Measurements from ENCODE around the gene NT5C2.
A peak's percentile ranks its signal among the peaks of the same experiment; 100 is the strongest.
"Not testable (repeated sequence)": the region's sequence is repeated elsewhere in the genome, so short reads cannot be mapped to it uniquely, and the experiment has no call there.

NT5C2 gene

DNA sequence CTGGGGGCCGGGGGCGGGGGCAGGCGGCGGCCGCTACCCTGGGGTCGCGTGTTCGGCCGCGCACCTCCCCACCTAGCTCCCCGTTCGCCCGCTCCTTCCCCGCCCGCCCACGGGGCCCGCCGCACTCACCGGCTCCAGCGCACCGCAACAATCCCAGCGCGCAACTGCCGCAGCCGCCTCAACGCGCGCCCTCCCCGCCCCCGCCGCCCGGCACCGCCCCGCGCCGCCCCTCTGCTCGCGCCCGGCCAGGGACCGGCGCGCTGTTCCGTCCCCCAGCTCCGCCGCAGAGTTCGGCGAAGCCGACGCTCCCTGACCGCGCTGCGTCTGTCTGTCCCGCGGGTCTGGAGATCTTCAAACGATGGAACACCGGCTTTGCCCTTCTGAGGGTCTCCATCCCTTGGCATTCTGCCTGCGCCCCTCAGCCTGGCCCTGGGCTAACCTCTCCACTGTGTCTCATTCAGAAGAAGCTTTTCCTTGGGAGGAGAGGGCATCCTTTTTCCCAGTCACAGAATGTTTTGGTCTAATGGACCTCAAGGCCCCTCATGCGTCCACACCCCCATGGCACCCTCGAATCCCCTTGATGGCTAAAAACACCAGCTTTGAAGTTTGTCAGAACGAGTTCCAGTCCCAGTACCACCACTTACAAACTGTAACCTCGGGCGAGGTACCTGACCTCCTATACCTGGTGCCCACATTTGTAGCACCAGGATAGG is at the start of gene NT5C2:
NT5C2 (minus strand) TSS at position 166 of the 713 bp plus-strand sequence. CDS start 18,314 bp downstream, outside the sequence.
- DNase-seq, result peak; percentile 85

DNA sequence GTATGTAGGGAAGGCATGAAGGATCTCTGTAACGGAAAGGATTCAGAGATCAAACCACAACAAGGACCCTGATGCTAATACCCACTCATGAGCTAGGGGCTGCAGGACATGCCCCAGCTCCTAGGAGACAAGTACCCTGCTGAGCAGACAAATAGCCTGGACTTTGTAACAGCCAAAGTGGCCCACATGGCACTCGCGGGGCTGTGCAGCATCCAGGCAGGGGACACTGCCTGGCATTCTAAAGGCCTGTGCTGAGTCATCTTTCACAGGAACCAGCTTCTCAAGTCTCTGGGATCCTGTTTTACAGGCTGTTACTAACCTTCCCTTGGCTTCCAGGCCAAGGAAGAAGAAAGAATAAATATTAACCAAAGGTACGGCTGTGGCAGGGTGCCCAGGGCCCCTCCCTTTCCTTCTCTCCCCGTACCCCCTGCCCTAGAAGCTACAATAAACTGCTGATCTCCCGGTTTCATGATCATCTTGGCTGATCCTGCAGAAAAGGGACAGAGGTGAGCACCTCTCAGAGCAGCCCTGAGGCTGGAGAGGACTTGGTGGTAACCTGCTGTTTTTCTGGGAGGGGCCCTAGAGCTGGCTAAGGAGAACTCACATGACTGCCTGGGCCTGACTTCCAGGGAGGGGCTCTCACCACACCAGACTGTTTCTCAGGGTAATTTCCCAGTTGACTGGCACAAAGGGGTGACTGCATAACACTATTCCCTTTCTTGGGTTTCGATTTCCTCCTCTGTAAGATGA is 48.4 kb upstream of the NT5C2 start:
- peak; percentile 78 for DNase-seq

DNA sequence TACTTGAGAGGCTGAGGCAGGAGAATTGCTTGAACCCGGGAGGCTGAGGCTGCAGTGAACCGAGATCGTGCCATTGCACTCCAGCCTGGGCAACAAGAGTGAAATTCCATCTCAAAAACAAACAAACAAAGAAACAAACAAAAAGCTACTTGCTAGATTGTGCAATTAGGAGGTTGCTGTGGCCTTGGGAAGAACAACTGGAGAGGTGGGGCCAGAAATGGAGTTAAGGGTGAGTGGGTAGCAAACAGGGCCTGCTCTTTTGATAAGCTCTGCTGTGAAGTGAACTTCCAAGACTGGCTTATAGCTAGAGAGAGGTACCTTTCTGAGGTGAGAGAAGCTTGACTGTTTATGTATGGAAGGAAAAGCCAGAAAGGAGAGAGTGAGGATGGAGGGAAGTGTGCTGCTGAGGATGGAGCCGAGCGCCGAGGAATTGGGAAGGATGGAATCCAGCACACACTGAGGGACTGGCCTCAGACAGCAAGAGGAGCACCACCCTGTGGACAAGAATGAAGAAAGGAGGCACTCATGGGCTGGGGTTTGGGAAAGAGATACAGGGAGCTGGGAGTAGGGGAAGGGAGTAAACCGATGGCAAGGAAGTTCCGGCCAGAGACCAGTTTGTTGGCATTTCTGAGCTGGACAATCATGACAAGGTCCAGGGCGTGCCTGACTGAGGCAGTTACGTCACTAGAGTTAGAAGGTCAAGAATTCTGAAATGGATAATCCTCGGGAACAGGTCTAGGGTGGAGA is 45.6 kb upstream of the NT5C2 start:
- DNase-seq, result no peak

DNA sequence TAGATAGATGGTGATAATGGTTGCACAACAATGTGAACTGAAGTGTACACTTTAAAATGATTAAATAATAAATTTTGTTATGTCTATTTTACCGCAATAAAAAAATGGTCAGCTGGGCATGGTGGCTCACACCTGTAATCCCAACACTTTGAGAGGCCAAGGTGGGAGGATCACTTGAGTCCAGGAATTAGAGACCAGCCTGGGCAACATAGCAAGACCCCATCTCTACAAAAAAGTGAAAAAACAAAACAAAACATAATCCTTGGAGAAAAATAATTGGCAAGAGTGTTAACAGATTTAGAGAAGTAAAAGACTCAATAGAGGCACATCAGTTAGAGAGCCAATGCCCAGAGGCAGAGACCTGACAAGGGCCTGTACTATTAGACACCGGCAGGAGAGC is 42.7 kb upstream of the NT5C2 start:
- DNase-seq, result no peak

DNA sequence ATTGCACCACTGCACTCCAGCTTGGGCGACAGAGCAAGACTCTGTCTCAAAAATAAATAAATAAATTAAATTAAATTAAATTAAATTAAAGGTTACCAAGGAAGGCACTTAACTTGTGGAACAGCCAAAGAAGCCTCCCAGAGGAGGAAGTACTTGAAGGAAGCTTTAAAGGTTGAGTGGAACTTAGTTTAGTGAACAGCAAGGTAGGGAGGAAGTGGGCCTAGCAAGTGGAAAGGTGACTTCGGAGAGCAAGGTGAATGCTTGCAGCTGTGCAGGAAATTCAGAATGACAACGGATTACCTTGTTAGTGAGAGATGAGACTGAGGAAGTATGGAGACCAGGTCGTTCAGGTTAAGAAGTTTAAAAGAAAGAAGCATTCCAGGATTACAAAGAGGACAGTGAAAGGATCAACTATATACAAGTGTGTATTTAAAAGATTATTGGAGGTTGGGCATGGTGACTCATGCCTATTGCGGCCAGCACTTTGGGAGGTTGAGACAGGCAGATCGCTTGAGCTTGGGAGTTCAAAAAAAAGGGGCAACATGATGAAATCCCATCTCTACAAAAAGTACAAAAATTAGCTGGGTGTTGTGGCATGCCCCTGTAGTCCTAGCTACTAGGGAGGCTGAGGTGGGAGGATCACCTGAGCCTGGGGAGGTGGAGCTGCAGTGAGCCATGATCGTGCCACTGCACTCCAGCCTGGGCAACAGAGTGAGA is 39.9 kb upstream of the NT5C2 start:
- no peak for DNase-seq

DNA sequence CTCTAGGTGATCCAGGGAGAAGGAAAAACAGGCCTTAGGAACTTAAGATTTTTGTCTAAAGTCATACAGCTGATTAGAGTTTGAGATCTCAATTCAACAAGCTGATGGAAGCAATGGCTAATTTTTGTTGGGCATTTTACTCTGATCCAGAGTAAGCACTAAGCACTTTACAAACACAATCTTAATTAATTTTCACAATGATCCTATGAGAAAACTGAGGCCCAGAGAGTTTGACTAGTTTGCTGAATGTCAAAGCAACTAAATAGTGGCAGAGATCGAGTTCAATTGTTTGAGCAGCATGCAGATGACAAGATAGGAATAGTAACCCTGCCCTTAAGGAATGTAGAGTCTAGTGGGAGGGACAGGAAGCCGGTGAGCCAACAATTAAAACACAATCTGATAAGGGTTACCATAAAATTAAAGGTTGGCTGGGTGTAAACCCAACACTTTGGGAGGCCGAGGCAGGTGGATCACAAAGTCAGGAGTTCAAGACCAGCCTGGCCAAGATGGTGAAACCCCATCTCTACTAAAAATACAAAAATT is 39.1 kb upstream of the NT5C2 start:
- DNase-seq, result no peak

DNA sequence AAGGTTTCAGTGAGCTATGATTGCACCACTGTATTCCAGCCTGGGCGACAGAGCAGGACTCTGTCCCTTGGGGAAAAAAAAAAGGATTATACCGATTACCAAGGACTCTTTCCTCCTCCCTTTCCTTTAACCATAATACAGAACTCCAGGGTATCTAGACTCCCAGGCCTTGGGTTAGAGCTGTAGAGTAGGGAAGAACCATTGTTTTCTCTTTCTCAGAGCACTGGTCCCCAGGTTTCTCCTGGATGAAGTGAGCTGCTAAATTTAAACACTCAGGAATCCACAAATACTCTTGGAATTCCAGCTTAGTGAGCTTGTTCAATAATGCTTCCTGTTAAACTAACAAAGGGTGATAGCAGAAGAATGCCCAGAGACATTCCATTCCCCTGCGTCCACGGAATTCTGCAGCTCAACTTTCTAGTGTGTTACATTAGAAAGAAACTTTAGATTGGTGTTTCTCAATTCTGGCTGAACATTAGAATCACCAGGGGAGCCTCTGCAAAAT is 38.0 kb upstream of the NT5C2 start:
- DNase-seq, result no peak

DNA sequence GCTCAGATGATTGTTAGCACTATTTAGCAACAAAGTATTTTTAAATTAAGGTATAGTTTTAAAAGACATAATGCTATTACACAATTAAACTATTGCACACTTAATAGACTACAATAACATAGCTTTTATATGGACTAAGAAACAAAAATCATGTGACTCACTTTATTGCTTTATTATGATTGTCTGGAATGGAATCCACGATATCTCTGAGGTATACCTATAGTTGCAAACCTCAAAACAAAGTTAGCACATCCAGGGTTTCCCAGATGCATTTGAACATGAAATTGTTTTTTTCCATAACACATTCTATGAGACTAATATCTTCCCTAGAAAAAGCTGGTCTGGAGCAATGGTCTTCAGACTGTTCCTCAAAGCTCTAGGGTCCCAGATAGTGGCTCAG is 34.3 kb upstream of the NT5C2 start:
- DNase-seq, result no peak

DNA sequence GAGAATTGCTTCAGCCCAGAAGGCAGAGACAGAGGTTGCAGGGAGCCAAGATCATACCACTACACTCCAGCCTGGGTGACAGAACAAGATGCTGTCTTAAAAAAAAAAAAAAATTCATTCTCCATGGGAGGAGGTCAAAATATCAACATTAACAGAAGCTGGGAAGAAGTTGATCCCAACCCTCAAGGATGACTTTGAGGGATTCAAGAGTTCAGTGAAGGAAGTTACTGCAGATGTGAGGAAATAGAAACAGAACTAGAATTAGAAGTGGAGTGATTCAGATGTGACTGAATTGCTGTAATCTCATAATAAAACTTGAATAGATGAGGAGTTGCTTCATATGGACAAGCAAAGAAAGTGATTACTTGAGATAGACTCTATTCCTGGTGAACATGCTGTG is 32.9 kb upstream of the NT5C2 start:
- no peak for DNase-seq

DNA sequence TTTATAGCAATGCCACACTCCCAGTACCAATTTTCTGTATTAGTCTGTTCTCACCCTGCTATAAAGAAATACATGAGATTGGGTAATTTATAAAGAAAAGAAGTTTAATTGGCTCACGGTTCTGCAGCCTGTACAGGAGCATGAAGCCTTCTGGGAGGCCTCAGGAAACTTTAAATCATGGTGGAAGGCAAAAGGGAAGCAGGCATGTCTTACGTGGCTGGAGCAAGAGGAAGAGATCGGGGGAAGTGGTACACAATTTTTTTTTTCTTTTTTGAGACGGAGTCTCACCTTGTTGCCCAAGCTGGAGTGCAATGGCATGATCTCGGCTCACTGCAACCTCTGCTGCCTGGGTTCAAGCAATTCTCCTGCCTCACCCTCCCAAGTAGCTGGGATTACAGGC is 31.6 kb upstream of the NT5C2 start:
- not testable (repeated sequence) for DNase-seq

DNA sequence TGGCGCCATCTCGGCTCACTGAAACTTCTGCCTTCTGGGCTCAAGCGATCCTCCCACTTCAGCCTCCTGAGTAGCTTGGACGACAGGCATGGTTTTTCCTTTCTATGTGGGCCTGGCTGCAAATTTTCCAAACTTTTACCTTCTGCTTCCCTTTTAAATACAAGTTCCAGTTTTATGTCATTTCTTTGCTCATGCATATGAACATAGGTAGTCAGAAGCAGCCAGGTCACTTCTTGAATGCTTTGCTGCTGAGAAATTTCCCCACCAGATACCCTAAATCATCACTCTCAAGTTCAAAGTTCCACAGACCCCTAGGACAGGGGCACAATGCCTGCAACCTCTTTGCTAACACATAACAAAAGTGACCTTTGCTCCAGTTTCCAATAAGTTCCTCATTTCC is 31.1 kb upstream of the NT5C2 start:
- no peak for DNase-seq

DNA sequence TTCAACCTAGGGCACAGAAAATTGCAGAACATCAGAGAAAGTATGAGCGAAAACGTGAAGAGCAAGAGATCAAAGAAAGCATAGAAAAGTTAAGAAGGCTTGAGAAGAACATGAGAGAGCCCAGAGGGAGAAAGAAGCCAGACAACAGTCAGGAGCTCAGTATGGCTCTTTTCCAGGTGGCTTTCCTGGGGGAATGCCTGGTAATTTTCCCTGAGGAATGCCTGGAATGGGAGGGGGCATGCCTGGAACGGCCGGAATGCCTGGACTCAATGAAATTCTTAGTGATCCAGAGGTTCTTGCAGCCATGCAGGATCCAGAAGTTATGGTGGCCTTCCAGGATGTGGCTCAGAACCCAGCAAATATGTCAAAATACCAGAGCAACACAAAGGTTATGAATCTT is 23.3 kb upstream of the NT5C2 start:
- DNase-seq, result not testable (repeated sequence)

DNA sequence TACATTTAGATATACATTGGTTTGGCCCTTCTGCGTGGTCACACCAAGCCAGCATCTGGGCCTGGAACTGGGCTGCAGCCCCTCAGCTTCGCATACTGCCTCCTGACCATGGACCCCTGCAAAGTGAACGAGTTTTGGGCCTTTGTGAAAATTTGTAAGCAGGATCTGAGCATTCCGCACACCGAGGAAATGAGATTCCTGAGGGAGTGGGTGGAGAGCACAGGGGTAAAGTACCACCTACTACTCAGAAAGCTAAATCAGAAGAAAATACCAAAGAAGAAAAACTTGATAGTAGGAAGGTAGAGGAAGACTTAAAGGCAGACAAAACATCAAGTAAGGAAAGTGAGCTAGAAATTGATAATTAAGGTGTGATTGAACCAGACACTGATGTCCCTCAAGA is 22.5 kb upstream of the NT5C2 start:
- no peak for DNase-seq

DNA sequence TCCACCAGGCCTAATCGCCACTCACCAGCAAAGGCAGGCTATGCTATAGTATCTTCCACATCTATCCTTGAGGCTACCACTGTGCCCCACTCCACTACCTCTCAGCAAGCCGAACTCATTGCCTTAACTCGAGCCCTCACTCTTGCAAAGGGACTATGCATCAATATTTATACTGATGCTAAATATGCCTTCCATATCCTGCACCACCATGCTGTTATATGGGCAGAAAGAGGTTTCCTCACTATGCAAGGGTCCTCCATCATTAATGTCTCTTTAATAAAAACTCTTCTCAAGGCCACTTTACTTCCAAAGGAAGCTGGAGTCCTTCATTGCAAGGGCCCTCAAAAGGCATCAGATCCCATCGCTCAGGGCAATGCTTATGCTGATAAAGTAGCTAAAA is 17.2 kb upstream of the NT5C2 start:
- DNase-seq, result not testable (repeated sequence)

DNA sequence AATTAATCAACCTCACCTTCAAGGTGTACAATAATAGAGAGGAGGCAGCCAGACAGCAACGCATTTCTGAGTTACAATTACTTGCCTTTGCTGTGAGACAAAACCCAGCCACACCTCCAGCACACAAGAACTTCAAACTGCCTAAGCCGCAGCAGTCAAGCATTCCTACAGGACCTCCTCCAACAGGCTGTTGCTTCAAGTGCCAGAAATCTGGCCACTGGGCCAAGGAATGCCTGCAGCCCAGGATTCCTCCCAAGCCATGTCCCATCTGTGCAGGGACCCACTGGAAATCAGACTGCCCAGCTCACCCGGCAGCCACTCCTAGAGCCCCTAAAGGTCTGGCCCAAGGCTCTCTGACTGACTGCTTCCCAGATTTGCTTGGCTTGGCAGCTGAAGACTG is 14.6 kb upstream of the NT5C2 start:
- not testable (repeated sequence) for DNase-seq

DNA sequence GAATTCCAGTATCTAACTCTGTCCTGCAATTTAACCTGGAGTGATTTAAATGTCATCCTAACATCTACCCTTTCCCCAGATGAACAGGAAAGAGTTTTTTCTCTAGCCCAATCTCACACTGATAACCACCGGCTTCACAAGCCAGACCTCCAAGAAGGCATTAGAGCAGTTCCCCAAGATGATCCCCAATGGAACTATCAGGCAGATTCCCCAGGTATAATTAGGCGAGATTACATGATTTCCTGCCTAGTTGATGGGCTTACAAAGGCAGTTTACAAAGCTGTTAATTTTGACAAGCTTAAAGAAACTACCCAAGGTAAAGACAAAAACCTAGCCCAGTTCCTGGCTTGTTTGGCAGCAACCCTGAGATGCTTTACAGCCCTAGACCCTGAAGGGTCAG is 14.1 kb upstream of the NT5C2 start:
- no peak for DNase-seq

DNA sequence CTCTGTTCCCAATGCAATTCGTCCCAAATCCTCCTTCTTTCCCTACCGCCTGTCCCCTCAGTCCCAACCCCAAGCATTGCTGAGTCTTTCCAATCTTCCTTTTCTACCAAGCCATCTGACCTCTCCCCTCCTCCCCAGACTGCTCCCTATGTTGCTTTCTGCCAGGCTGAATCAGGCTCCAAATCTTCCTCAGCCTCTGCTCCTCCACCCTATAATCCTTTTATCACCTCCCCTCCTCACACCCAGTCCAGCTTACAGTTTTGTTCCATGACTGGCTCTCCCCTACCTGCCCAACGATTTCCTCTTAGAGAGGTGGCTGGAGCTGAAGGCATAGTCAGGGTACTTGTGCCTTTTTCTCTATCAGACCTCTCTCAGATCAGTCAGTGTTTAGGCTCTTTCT is 13.6 kb upstream of the NT5C2 start:
- DNase-seq, result not testable (repeated sequence)

DNA sequence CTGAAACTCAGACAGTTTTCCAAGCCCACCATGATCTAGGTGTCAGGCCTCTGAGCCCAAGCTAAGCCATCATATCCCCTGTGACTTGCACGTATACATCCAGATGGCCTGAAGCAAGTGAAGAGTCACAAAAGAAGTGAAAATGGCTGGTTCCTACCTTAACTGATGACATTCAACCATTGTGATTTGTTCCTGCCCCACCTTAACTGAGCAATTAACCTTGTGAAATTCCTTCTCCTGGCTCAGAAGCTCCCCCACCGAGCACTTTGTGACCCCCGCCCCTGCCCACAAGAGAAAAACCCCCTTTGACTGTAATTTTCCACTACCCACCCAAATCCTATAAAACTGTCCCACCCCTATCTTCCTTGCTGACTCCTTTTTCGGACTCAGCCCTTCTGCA is 12.3 kb upstream of the NT5C2 start:
- DNase-seq, result not testable (repeated sequence)

DNA sequence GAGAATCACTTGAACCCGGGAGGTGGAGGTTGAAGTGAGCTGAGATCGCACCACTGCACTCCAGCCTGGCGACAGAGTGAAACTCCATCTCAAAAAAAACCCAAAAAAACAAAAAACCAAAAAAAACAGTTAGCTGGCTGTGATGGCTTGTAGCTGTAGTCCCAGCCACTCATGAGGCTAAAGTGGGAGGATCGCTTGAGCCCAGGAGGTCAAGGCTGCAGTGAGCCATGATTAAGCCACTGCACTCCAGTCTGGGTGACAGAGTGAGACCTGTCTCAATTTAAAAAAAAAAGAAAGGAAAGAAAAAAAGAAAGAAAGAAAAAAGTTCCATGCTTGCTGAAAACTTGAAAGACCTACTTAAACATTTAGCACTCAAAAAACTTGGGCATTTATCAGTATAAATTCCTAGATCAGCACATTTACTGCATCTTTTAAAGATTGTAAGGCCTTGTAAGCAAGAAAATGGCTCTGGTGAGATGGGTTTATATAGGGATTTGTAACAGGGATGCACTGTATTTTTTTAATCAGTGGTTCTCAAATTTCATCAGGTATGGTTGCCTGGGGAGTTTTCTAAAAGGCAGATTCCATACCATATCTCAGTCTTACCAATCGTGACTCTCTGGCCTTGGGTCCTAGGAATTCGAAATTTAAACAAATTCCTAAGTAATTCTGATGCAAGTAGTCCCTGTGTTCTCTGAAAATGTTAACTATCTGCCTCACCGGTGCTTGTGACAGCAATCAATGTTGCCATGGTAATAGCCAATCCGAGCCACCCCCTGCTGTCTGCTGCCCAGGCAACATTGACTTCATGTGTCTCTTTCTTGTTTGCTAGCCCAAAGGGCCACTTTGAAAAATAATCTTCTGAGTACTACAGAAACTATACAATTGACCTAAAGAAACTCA is 11.5 kb upstream of the NT5C2 start:
- no peak for DNase-seq

DNA sequence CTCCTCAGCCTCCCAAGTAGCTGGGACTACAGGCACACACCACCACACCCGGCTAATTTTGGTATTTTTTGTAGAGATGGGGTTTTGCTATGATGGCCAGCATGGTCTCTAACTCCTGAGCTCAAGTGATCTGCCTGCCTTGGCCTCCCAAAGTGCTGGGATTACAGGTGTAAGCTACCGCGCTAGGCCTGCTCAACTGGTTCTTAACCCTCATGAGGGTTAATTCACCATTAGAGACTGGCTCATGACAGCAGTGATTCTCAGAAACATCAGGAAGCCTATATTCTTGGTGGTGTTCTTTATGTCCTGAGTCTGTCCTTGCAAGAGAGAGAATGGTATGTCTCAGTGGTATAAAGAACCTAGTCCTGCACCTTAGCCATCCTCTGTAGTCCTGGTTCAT is 10.4 kb upstream of the NT5C2 start:
- no peak for DNase-seq

DNA sequence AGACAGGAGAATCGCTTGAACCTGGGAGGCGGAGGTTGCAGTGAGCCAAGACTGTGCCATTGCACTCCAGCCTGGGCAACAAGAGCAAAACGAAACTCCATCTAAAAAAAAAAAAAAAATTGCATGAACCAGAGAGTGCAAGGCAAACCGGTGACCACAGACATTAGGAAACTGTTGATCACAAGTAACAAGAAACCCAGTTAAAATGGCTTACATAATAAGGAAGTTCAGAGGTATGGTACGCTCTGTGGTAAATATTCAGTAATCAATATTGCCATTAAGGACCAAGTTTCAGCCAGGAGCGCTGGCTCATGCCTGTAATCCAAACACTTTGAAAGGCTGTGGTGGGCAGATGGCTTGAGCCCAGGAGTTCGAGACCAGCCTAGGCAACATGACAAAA is 9.2 kb upstream of the NT5C2 start:
- peak; percentile 75 for DNase-seq

DNA sequence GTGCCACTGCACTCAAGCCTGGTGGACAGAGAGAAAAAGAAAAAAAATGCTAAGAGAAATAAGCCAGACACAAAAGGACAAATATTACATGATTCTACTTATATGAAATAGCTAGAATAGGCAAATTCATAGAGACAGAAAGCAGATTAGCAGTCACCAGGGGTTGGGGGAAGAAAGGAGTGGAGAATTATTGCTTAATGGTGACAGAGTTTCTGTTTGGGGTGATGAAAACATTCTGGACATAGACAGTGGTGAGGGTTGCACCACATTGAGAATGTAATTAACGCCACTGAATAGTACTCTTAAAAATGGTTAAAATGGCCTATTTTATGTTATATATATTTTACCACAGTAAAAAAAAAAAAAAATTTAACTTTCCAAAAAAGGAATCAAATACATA is 6.4 kb upstream of the NT5C2 start:
- peak; percentile 70 for DNase-seq

All from hematopoietic multipotent progenitor cell treated with erythropoietin and hydrocortisone succinate and interleukin-3 and kit ligand, for 6 days (in vitro differentiated cells).